Type B pancreatic cell (in vitro differentiated cells): ENCODE results near the gene DGUOK. TPM values are rescaled to one million over a fixed set of nuclear protein-coding genes. Genes with fewer than 3 reads are reported as not detected.

Experiments
- DNase-seq: peaks from one replicate; pipeline ENCODE4 v3.0.0; 2021; ENCODE audit warnings: mixed read lengths; ENCODE audit not compliant: unreplicated experiment; ENCODE audit errors: extremely low spot score
- H3K27ac Mint-ChIP-seq: 2 replicates; pipeline ENCODE4 v1.8.0; 2021; ENCODE audit warnings: mild to moderate bottlenecking, mixed read lengths
- H3K27me3 Mint-ChIP-seq: 2 replicates; pipeline ENCODE4 v1.8.0; 2021; ENCODE audit warnings: mixed read lengths
- H3K36me3 Mint-ChIP-seq: 2 replicates; pipeline ENCODE4 v1.8.0; 2021; ENCODE audit warnings: mixed read lengths
- H3K4me1 Mint-ChIP-seq: one replicate; pipeline ENCODE4 v1.8.0; 2021; ENCODE audit warnings: mixed read lengths; ENCODE audit not compliant: unreplicated experiment
- H3K4me3 Mint-ChIP-seq: 2 replicates; pipeline ENCODE4 v1.8.0; 2021; ENCODE audit warnings: mild to moderate bottlenecking, mixed read lengths
- H3K9me3 Mint-ChIP-seq: 2 replicates; pipeline ENCODE4 v1.8.0; 2021; ENCODE audit warnings: mixed read lengths
- total RNA-seq: library from RNA; stranded (reverse); gene quantifications from 2 replicates; pipeline ENCODE4 v1.2.1, GENCODE V29; 2021; ENCODE audit warnings: low replicate concordance
- TF ChIP-seq, protein P1 (sequence below): fragments of 200-600 bp; sonication (generic); conservative IDR thresholded peaks from 2 replicates; pipeline ENCODE4 v1.5.0; 2021; ENCODE audit warnings: antibody characterized with exemption, mild to moderate bottlenecking

Gene DGUOK
- total RNA-seq, 1 donor from 2014 or later: 73.4 TPM

DNA sequence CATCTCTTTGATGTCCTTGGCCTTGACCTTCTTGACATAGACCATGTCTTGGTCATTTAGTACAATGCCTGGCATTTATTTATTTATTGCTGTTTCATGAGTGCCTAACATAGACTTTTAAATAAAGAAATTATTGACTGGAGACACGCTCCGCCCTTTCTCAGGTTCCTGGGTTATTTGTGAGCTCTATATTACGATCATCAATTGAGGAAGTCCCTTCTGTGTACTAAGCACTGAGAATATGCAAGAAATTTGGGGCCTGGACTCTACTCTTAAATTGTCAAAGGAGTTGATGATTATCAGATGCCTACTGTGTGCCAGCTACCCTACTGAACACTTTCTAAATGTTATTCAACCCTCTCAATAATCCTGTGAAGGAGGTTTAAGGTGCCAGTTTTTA, 38.4 kb downstream of the DGUOK start:
- H3K36me3 Mint-ChIP-seq: peaks cover 12% of the 10 kb centered on the region

DNA sequence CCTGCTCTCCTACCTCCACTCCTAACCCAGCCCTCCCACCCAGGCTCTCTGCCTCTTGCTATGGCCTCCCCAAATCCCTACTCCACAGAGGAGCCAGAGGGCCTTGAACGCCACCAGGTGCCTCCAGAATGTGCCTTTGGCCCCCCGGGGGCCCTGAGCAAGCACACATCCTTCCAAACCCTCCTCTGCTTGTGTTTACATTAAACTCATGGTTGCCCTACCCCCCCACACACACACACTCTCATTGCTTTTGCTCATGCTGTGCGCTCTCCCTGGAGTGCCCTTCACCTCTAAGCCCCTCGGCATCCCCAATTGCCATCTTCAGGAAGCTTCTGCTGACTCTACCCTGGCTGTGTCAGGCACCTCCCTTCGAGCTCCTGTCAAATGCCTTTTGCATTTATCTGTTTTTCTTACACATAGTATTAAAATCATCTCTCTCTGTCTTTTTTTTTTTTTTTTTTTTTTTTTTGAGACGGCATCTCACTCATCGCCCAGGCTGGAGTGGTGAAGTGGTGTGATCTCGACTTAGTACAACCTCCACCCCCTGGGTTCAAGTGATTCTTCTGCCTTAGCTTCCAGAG, 41.8 kb downstream of the DGUOK start:
- Mint-ChIP-seq H3K27me3 (no peaks in the 10 kb centered on the region), H3K36me3 (peaks cover 3% of the 10 kb centered on the region), H3K9me3 (no peaks in the 10 kb centered on the region), H3K27ac (no peak overlapping the region), H3K4me3 (no peak overlapping the region), H3K4me1 (peaks cover 16% of the 10 kb centered on the region)
- DNase-seq: no peak
- TF ChIP-seq, protein P1, sequence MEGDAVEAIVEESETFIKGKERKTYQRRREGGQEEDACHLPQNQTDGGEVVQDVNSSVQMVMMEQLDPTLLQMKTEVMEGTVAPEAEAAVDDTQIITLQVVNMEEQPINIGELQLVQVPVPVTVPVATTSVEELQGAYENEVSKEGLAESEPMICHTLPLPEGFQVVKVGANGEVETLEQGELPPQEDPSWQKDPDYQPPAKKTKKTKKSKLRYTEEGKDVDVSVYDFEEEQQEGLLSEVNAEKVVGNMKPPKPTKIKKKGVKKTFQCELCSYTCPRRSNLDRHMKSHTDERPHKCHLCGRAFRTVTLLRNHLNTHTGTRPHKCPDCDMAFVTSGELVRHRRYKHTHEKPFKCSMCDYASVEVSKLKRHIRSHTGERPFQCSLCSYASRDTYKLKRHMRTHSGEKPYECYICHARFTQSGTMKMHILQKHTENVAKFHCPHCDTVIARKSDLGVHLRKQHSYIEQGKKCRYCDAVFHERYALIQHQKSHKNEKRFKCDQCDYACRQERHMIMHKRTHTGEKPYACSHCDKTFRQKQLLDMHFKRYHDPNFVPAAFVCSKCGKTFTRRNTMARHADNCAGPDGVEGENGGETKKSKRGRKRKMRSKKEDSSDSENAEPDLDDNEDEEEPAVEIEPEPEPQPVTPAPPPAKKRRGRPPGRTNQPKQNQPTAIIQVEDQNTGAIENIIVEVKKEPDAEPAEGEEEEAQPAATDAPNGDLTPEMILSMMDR: no peak

More for the DNA sequence above, 38.4 kb downstream of the DGUOK start:
- peaks cover 4% of the 10 kb centered on the region for H3K4me1 Mint-ChIP-seq
- no peak overlapping the region for H3K4me3 Mint-ChIP-seq
- peak overlapping the region; percentile 3 for H3K27ac Mint-ChIP-seq
- H3K27me3 Mint-ChIP-seq: no peaks in the 10 kb centered on the region
- peaks cover 5% of the 10 kb centered on the region for H3K9me3 Mint-ChIP-seq
- DNase-seq: no peak
- TF ChIP-seq, protein P1: no peak

DNA sequence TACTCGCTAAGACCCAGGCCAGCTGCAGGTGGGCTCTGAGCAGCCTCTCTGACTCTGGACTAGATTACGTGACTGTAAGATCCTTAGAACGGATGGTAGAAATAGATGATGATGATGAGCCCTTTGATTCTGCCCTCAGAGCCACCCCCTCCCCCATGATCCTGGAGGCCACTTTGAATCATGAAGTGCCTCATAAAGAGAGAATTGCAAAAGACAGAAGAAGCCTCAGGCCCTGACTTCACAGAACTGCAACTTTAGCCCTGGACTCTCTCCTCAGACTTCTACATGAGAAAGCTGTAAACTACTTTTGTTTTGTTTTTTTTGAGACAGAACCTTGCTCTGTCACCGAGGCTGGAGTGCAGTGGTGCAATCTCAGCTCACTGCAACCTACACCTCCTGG, 42.7 kb downstream of the DGUOK start:
- peaks cover 16% of the 10 kb centered on the region for H3K4me1 Mint-ChIP-seq
- DNase-seq: no peak
- no peaks in the 10 kb centered on the region for H3K9me3 Mint-ChIP-seq
- no peak overlapping the region for H3K27ac Mint-ChIP-seq
- TF ChIP-seq, protein P1: no peak
- no peaks in the 10 kb centered on the region for H3K27me3 Mint-ChIP-seq
- H3K36me3 Mint-ChIP-seq: peaks cover 3% of the 10 kb centered on the region
- no peak overlapping the region for H3K4me3 Mint-ChIP-seq

DNA sequence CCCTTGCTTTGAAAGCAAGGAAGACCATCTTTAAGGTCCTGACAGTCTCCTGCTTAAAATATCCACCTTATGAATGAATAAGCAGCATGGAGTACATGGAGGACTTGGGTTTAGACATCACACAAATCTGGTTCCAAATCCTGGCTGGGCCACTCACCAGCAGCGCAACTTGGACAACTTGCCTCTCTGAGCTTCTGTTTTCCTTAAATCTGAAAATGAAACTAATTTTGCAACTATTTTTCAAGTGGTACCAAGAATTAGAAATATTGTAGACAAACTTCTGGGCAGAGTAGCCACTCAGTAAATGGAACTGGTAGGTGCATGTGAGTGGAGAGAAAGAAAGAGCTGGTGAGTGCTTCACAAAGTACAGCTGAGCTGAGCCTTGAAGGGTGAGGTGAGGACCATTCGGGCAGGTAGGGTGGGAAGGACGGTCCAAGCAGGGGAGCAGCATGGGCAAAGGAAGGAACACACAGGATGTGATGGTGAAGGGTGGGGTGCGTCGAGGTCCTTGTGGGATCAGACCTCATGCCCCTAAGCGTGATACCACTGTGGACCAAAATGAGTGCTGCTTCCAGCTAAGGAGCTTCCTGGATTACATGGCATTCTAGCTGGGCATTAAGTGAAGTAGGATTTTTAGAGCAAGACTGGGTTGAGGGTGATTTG, 43.6 kb downstream of the DGUOK start:
- Mint-ChIP-seq H3K9me3 (no peaks in the 10 kb centered on the region), H3K4me3 (peak overlapping the region; percentile 19), H3K27me3 (no peaks in the 10 kb centered on the region), H3K27ac (no peak overlapping the region), H3K36me3 (peaks cover 1% of the 10 kb centered on the region), H3K4me1 (peaks cover 15% of the 10 kb centered on the region)
- TF ChIP-seq, protein P1: no peak
- DNase-seq: no peak

DNA sequence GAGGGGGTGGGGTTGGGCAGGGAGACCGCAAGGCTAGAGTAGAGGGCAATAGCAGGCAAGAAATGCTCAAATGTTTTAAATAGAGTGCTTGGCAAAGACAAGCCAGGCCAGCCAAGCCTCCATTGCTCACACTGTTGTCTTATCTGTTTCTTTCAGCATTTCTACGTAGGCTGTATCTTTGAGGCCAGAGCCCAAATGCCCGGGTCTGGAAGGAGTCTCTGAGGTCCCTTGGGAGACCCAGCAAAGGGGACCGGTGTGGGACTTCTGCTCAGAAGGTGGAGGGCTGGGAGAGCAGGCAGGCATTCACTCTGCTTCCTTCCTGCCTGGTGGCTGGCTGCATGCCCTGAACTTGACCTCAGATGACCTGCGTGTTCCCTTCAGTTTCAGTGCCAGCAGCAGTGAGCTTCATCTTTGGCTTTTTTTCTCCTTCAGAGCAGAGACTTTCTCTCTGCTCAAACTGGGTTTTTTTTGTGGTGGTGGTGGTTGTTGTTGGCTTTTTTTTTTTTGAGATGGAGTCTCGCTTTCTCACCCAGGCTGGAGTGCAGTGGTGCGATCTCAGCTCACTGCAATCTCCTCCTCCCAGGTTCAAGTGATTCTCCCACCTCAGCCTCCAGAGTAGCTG, 44.3 kb downstream of the DGUOK start:
- Mint-ChIP-seq H3K27ac (no peak overlapping the region), H3K27me3 (peaks cover 6% of the 10 kb centered on the region), H3K9me3 (no peaks in the 10 kb centered on the region), H3K4me1 (peaks cover 12% of the 10 kb centered on the region), H3K36me3 (no peaks in the 10 kb centered on the region), H3K4me3 (no peak overlapping the region)
- TF ChIP-seq, protein P1: no peak
- DNase-seq: no peak
